GM19372 (cell line): ENCODE measurements around the gene SLC35G1.

Source experiments
- ATAC-seq: cut with Tn5 transposase; IDR thresholded peaks from one replicate; pipeline ENCODE4 v1.9.1; 2021; ENCODE audit warnings: mild to moderate bottlenecking, low read depth, moderate library complexity; ENCODE audit not compliant: unreplicated experiment

SLC35G1 gene

GRCh38 chr10:93947055-93947454 lies 53.3 kb downstream of the SLC35G1 start:
- ATAC-seq: no peak

GRCh38 chr10:93947524-93947923 lies 53.7 kb downstream of the SLC35G1 start:
- ATAC-seq: no peak

GRCh38 chr10:93951905-93952304 lies 58.1 kb downstream of the SLC35G1 start:
- ATAC-seq: no peak
